Progenitor cell of endocrine pancreas (in vitro differentiated cells): ENCODE results near the gene ETV6. TPM values are rescaled to one million over a fixed set of nuclear protein-coding genes. Genes with fewer than 3 reads are reported as not detected.

Source experiments
- DNase-seq: peaks from one replicate; pipeline ENCODE4 v3.0.0; 2021; ENCODE audit warnings: low spot score; ENCODE audit not compliant: unreplicated experiment
- H3K27ac Mint-ChIP-seq: 2 replicates; pipeline ENCODE4 v1.8.0; 2021; ENCODE audit warnings: mild to moderate bottlenecking, moderate library complexity, mixed read lengths
- H3K27me3 Mint-ChIP-seq: 2 replicates; pipeline ENCODE4 v1.8.0; 2021; ENCODE audit warnings: mixed read lengths
- H3K36me3 Mint-ChIP-seq: 2 replicates; pipeline ENCODE4 v1.8.0; 2022; ENCODE audit warnings: mixed read lengths; ENCODE audit not compliant: insufficient read depth
- H3K4me1 Mint-ChIP-seq: 2 replicates; pipeline ENCODE4 v1.8.0; 2021; ENCODE audit warnings: low read depth, mixed read lengths
- H3K4me3 Mint-ChIP-seq: 2 replicates; pipeline ENCODE4 v1.8.0; 2021; ENCODE audit warnings: low read depth, mild to moderate bottlenecking, moderate library complexity, mixed read lengths
- H3K9me3 Mint-ChIP-seq: 2 replicates; pipeline ENCODE4 v1.8.0; 2021; ENCODE audit warnings: low read depth, mixed read lengths
- total RNA-seq: library from RNA; stranded (reverse); gene quantifications from 2 replicates; pipeline ENCODE4 v1.2.1, GENCODE V29; 2021
- TF ChIP-seq, protein P1 (sequence below): fragments of 200-600 bp; sonication (generic); IDR thresholded peaks from one replicate; pipeline ENCODE4 v1.5.0; 2021; ENCODE audit warnings: antibody characterized with exemption, mild to moderate bottlenecking; ENCODE audit not compliant: unreplicated experiment

Gene ETV6
- total RNA-seq, 1 donor from 2014 or later, result 55.2 TPM

DNA sequence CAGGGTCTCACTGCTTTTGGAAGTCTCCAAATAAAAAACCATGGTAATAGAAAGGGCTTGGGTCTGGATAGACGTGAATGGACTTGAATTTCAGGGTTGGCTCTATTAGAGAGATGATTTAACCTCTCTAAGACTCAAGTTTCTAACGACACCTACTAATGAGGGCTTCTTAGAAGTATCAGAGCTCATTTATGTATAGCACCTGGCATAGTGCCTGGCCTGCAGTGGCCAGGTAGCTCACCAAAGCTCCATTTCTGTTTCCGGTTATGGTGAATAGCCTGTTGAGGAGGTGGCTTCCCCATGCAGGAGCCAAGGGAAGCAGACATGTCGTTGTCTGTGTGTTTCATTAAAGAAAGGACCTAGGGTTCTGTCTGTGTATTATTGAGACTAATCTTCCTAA, 108.6 kb downstream of the ETV6 start:
- H3K27me3 Mint-ChIP-seq, result peaks cover under 1% of the 10 kb centered on the region
- peaks cover 29% of the 10 kb centered on the region for H3K4me1 Mint-ChIP-seq
- H3K9me3 Mint-ChIP-seq, result no peaks in the 10 kb centered on the region
- no peak overlapping the region for H3K27ac Mint-ChIP-seq
- H3K4me3 Mint-ChIP-seq, result no peak overlapping the region
- TF ChIP-seq, protein P1, sequence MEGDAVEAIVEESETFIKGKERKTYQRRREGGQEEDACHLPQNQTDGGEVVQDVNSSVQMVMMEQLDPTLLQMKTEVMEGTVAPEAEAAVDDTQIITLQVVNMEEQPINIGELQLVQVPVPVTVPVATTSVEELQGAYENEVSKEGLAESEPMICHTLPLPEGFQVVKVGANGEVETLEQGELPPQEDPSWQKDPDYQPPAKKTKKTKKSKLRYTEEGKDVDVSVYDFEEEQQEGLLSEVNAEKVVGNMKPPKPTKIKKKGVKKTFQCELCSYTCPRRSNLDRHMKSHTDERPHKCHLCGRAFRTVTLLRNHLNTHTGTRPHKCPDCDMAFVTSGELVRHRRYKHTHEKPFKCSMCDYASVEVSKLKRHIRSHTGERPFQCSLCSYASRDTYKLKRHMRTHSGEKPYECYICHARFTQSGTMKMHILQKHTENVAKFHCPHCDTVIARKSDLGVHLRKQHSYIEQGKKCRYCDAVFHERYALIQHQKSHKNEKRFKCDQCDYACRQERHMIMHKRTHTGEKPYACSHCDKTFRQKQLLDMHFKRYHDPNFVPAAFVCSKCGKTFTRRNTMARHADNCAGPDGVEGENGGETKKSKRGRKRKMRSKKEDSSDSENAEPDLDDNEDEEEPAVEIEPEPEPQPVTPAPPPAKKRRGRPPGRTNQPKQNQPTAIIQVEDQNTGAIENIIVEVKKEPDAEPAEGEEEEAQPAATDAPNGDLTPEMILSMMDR, result no peak
- peaks cover 13% of the 10 kb centered on the region for H3K36me3 Mint-ChIP-seq
- no peak for DNase-seq

DNA sequence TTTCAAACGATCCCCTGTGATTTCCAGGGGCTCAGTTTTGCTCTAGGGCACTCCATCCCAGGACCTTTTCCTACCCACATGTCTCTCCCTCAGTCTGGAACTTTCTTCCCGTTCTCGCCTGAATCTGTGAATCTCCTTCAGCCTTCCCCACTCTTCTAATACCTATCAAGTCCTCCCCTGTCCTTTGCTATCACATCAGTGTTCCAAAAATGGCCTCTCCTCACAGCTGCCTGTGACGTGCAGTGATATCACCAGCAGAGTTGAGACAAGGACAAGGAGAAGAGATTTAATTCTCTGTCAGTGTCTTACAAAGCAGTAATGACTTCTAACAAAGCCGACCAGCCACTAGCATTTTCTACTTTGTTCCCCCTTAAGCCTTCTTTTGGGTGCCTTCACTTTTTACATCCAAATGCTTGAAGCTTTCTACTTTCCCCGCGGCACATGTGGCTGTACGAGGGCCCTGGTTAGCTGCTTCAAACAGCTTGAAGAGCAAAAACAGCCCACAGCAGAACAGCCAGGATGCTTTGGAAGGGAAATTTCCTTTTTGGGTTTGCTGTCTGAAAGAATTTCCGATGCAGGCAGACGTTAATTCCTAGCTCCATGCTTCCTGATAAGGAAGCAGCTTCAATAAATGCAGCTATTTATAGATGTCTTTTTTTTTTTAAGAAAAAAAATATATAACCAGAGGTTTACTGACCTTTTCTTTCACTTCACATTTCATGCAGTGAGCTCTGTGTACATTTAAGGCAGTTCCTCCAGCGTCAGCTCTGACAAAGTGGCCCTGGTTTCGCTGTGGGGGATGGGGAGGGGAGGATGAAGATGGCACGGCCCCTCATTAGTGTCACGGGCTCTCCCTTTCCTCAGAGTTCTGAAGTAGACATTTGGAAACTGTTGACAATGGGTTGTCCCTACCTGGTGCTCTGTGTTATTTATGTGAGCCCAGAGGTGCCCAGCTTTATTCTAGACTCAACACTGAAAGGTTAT, 109.3 kb downstream of the ETV6 start:
- Mint-ChIP-seq H3K4me3 (no peak overlapping the region), H3K4me1 (peaks cover 24% of the 10 kb centered on the region)
- TF ChIP-seq, protein P1, result no peak

DNA sequence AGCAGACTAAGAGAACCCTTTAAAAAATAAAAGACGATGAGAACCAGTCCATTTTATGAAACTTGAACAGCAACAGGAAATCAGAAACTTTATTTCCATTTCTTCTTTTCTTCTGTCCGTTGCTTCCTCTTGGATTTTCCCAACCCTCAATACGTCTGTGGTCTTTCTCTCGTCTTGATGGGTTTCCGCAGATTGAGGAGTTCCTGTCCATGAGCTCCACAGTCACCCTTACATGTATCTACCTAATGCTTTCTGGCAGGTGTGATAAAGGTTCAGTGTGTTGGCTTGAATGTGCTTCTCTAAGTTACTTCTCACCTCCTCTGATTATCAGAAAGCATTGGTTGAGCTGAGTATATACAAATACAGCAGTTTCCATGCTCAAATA, 110.0 kb downstream of the ETV6 start:
- no peak overlapping the region for H3K4me3 Mint-ChIP-seq
- no peak overlapping the region for H3K27ac Mint-ChIP-seq
- H3K4me1 Mint-ChIP-seq, result peaks cover 19% of the 10 kb centered on the region
- H3K36me3 Mint-ChIP-seq, result peaks cover 13% of the 10 kb centered on the region
- H3K27me3 Mint-ChIP-seq, result no peaks in the 10 kb centered on the region
- H3K9me3 Mint-ChIP-seq, result no peaks in the 10 kb centered on the region
- DNase-seq, result no peak
- TF ChIP-seq, protein P1, result no peak

More for the DNA sequence above, 109.3 kb downstream of the ETV6 start:
- Mint-ChIP-seq H3K27ac (no peak overlapping the region), H3K27me3 (no peaks in the 10 kb centered on the region), H3K36me3 (peaks cover 13% of the 10 kb centered on the region), H3K9me3 (no peaks in the 10 kb centered on the region)
- DNase-seq, result no peak

DNA sequence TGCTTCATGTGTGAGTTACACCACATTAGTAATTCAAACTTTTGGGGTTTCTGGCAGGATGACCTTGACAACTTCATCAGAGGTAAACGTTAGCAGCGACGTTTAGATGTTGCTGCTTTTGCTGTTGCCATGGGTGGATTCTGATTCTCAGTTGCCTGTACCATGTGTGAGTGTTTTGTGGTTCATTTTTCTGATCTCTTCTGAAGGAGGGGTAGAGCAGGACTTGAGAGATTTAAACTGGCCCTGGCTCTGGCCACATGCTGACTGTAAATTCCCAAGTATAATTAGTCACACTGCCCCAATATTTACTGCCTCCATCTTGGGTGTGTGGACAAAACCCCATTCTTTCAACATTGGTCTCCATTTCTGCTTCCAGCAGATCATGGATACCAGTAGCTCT, 110.4 kb downstream of the ETV6 start:
- no peak for DNase-seq
- no peaks in the 10 kb centered on the region for H3K27me3 Mint-ChIP-seq
- peaks cover 16% of the 10 kb centered on the region for H3K4me1 Mint-ChIP-seq

DNA sequence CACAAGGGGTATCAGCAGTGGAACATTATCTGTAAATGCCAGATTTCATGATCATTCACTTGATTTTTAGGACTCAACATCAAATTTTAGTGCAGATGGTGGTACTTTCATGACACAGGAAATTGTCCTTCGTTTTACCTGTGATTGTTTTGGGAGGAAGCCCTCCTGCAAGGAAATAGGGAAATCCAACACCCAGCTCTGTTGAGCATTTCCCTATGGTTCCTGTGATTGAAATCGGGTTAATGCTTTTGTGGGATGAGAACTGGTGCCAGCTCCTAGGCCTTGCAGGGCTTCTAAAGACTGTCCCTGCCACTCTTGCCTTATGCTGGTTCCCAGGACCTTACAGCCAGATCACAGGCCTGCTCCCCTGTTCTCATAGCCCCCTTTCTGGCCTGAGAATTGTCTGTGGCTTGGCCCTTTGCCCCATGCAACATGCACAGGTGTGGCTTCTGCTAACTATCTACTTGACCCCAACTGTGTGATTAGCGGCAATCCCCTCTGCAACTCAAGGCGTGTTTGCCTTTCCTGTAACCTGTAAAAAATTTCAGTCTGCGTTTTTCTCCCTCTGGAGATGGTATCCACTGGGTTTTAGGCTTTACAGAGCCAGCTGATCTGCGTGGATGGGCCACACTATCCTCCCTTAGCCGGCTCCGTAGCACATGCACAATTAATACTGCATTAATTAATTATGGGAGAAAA, 112.5 kb downstream of the ETV6 start:
- H3K36me3 Mint-ChIP-seq, result peaks cover 9% of the 10 kb centered on the region
- peaks cover 20% of the 10 kb centered on the region for H3K4me1 Mint-ChIP-seq
- H3K4me3 Mint-ChIP-seq, result no peak overlapping the region
- H3K27me3 Mint-ChIP-seq, result no peaks in the 10 kb centered on the region
- no peak overlapping the region for H3K27ac Mint-ChIP-seq
- TF ChIP-seq, protein P1, result no peak
- no peak for DNase-seq
- H3K9me3 Mint-ChIP-seq, result no peaks in the 10 kb centered on the region

More for the DNA sequence above, 110.4 kb downstream of the ETV6 start:
- TF ChIP-seq, protein P1, result no peak
- Mint-ChIP-seq H3K4me3 (no peak overlapping the region), H3K36me3 (peaks cover 14% of the 10 kb centered on the region), H3K9me3 (no peaks in the 10 kb centered on the region), H3K27ac (no peak overlapping the region)
